ENCODE results near the gene RNPEPL1.
"Not testable (repeated sequence)": the region's sequence is repeated elsewhere in the genome, so short reads cannot be mapped to it uniquely, and the experiment has no call there.

Gene RNPEPL1

DNA sequence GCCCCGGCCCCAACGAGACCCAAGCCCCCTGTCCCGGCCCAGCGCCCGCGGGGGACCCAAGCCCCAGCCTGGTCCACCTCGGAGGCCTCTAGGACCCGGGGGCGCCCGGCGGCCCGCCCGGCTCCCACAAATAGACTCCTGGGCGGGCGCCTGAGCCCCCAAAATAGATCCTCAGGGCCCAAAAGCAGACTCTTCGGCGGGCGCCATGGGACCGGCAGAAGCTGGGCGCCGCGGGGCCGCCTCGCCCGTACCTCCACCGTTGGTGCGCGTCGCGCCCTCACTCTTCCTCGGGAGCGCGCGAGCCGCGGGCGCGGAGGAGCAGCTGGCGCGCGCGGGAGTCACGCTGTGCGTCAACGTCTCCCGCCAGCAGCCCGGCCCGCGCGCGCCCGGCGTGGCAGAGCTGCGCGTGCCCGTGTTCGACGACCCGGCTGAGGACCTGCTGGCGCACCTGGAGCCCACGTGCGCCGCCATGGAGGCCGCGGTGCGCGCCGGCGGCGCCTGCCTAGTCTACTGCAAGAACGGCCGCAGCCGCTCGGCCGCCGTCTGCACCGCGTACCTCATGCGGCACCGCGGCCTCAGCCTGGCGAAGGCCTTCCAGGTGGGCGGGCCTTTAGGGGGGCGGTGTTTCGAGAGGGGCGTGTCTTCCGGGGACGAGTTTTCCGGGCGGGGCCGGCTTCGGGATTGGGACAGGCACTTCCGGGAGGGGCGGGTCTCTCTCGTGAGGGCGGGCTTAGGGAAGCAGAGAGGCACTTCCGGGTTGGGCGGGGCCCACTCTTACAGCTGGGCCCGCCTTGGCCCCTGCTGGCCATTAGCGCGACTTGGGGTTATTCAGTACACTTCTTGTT lies 7.6 kb upstream of the RNPEPL1 start:
- Histone ChIP-seq H3K27me3 (ENCODE audit: control insufficient read depth, insufficient read depth, low read length) (peaks cover 26% of the 10 kb centered on the region), H3K9ac (ENCODE audit: low read depth, low read length) (peak overlapping the region; percentile 54), H3K4me1 (ENCODE audit: control insufficient read depth, insufficient read depth, low read length) (no peaks in the 10 kb centered on the region), H3K4me3 (ENCODE audit: low read depth, low read length) (peak overlapping the region; percentile 67), H3K36me3 (ENCODE audit: control insufficient read depth, insufficient read depth, low read length) (no peaks in the 10 kb centered on the region), H3K9me3 (ENCODE audit: control insufficient read depth, insufficient read depth, low read length) (no peaks in the 10 kb centered on the region)

DNA sequence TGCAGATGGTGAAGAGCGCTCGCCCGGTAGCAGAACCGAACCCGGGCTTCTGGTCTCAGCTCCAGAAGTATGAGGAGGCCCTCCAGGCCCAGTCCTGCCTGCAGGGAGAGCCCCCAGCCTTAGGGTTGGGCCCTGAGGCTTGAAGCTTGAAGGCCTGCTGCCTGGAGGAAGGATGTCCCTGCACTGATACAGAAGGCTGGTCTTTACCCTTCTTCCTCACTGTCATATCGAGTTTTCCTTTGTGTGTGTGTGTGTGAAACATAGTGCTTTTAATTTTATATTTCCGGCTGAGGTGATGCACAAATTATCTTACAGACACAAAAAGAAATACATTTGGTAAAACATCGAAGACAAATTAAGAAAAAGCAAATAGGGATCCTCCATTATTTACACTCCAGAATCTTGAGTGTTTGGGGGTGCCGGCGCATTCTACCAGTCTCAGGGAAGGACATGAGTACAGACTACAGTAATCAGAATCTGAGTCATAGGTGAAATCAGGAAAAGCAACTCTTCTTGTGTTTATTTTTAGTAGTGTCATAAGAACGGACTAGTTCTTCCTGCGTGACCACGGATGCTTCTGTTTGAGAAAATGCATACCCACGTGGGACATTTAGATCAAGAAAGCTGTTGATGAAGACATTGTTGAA lies 6.8 kb upstream of the RNPEPL1 start:
- no peaks in the 10 kb centered on the region for H3K9me3 ChIP-seq (ENCODE audit: control insufficient read depth, insufficient read depth, low read length)
- peaks cover 4% of the 10 kb centered on the region for H3K4me1 ChIP-seq (ENCODE audit: control insufficient read depth, insufficient read depth, low read length)
- H3K9ac ChIP-seq (ENCODE audit: low read depth, low read length): peak overlapping the region; percentile 54
- H3K36me3 ChIP-seq (ENCODE audit: control insufficient read depth, insufficient read depth, low read length): no peaks in the 10 kb centered on the region
- peaks cover 22% of the 10 kb centered on the region for H3K27me3 ChIP-seq (ENCODE audit: control insufficient read depth, insufficient read depth, low read length)
- H3K4me3 ChIP-seq (ENCODE audit: low read depth, low read length): peak overlapping the region; percentile 67

DNA sequence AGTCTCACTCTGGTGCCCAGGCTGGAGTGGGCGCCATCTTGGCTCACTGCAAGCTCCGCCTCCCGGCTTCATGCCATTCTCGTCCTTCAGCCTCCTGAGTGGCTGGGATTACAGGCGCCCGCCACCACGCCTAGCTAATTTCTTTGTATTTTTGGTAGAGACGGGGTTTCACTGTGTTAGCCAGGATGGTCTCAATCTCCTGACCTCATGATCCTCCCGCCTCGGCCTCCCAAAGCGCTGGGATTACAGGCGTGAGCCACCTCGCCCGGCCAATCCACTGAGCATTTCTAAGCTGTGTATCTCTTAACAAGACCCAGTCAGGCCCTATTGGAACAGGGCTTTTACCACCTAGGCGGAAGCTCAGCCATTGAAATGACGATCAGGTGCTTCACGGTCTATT lies 5.1 kb upstream of the RNPEPL1 start:
- H3K9me3 ChIP-seq (ENCODE audit: control insufficient read depth, insufficient read depth, low read length); H3K36me3 ChIP-seq (ENCODE audit: control insufficient read depth, insufficient read depth, low read length); H3K4me1 ChIP-seq (ENCODE audit: control insufficient read depth, insufficient read depth, low read length); H3K4me3 ChIP-seq (ENCODE audit: low read depth, low read length); H3K9ac ChIP-seq (ENCODE audit: low read depth, low read length): not testable (repeated sequence)
- H3K27me3 ChIP-seq (ENCODE audit: control insufficient read depth, insufficient read depth, low read length): peaks cover 32% of the 10 kb centered on the region

DNA sequence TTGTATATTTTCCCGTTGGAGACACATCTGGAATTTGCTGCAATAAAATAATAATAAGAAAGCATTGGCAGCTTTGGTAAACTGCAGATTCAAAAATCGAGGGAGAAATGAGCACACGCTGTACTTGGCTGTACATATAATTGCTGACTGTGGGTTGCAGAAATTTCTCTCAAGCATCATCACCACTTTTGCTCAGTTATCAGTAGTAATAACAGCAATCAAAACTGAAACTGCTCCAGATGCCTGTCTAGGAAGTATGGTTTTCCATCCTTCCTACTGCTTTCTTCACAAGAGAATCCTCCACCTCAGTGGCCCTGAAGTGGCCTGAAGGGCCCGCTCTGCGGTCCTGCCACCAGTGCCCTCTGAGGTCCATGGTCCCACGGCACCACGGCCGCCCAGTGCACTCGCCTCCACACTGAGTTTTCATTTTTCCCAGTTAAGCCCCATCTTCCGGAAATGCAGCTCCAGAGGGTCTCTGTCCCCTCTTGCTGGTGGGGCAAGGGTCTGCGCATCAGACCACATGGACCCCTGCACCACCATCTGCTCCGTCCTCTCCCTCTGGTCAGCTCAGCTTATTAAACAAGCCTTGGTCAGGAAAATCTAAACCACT lies 4.2 kb upstream of the RNPEPL1 start:
- H3K9ac ChIP-seq (ENCODE audit: low read depth, low read length): no peak overlapping the region
- no peaks in the 10 kb centered on the region for H3K36me3 ChIP-seq (ENCODE audit: control insufficient read depth, insufficient read depth, low read length)
- no peak overlapping the region for H3K4me3 ChIP-seq (ENCODE audit: low read depth, low read length)
- H3K9me3 ChIP-seq (ENCODE audit: control insufficient read depth, insufficient read depth, low read length): no peaks in the 10 kb centered on the region
- H3K4me1 ChIP-seq (ENCODE audit: control insufficient read depth, insufficient read depth, low read length): peaks cover 9% of the 10 kb centered on the region
- peaks cover 24% of the 10 kb centered on the region for H3K27me3 ChIP-seq (ENCODE audit: control insufficient read depth, insufficient read depth, low read length)

DNA sequence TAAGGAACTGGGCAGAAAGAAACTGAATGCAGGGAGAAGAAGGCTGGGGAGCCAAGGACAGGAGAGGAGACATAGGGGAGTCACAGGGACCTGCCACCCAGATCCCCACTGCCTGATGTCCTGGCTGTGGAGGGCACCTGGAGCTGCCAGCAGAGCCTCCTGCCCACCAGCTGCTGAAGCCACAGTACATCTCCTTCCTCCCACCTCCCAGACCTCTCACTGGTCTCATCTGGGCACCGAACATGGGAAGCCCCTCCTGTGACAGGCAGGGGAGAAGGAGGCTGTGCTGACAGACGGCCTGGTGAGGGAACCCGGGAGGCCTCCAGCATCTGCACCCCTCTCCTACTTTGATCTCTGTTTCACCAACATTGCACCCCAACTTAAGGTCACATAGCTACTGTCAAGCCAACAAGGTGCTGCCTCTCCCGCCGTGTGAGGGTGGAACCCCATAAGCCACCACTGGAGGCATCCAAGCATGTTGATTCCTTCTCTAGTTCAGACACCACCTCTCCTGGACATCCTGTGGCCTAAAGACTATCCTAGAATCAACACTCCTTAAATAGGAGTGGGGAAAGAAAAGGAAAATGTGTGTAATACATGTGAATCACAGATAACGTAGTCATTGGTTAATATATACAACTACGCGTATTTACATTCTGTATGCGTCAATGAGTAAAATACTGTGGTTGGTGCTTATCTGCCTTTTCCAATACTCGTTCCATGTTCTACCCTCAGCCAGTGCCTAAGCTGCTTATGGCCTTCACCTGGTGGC lies 3.5 kb upstream of the RNPEPL1 start:
- H3K36me3 ChIP-seq (ENCODE audit: control insufficient read depth, insufficient read depth, low read length): no peaks in the 10 kb centered on the region
- H3K4me3 ChIP-seq (ENCODE audit: low read depth, low read length): no peak overlapping the region
- no peaks in the 10 kb centered on the region for H3K9me3 ChIP-seq (ENCODE audit: control insufficient read depth, insufficient read depth, low read length)
- H3K9ac ChIP-seq (ENCODE audit: low read depth, low read length): no peak overlapping the region
- peaks cover 9% of the 10 kb centered on the region for H3K4me1 ChIP-seq (ENCODE audit: control insufficient read depth, insufficient read depth, low read length)
- H3K27me3 ChIP-seq (ENCODE audit: control insufficient read depth, insufficient read depth, low read length): peaks cover 24% of the 10 kb centered on the region

DNA sequence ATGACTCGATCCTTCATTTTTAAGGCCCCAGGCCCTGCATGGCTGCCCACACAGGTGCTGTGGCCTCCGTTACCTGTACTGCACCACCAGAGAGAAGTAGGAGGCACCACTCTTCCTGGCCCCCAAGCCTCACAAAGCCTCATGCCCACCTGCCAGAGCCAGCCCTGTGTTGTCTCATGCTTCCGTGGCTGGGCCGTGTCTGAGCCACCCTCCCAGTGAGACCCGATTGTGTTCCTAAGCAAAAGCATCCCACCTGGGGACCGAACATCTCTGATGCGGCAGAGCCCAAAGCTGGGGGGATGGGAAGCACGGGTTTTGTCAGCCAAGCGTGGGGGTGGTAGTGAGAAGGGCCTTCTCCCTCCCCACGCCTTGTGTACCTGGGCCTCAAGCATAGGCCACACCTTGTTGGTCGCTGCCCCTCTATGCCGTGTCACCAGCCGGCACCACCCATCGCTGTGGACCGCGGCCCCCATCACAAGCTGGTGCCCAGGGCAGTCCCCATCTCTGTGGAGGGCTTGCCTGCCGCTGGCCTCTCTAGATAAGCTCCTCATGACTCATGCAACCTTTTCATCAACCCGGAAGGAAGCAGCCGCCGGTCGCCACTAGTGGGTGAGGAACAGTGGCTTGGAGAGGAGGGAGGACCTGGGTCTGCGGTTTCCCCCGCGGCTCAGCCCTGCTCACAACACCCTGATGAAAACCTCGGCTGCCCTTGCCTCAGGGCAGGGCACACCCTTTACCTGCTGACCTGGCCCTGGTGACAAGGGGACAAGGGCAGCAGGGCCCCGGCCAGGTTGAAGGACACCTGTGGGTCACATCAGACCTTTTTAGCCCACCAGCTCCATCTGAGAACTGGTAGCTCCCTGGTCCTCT lies 2.7 kb upstream of the RNPEPL1 start:
- Histone ChIP-seq H3K36me3 (ENCODE audit: control insufficient read depth, insufficient read depth, low read length) (no peaks in the 10 kb centered on the region), H3K4me1 (ENCODE audit: control insufficient read depth, insufficient read depth, low read length) (peaks cover 9% of the 10 kb centered on the region), H3K9ac (ENCODE audit: low read depth, low read length) (no peak overlapping the region), H3K9me3 (ENCODE audit: control insufficient read depth, insufficient read depth, low read length) (no peaks in the 10 kb centered on the region), H3K27me3 (ENCODE audit: control insufficient read depth, insufficient read depth, low read length) (peaks cover 28% of the 10 kb centered on the region), H3K4me3 (ENCODE audit: low read depth, low read length) (peak overlapping the region; percentile 26)

DNA sequence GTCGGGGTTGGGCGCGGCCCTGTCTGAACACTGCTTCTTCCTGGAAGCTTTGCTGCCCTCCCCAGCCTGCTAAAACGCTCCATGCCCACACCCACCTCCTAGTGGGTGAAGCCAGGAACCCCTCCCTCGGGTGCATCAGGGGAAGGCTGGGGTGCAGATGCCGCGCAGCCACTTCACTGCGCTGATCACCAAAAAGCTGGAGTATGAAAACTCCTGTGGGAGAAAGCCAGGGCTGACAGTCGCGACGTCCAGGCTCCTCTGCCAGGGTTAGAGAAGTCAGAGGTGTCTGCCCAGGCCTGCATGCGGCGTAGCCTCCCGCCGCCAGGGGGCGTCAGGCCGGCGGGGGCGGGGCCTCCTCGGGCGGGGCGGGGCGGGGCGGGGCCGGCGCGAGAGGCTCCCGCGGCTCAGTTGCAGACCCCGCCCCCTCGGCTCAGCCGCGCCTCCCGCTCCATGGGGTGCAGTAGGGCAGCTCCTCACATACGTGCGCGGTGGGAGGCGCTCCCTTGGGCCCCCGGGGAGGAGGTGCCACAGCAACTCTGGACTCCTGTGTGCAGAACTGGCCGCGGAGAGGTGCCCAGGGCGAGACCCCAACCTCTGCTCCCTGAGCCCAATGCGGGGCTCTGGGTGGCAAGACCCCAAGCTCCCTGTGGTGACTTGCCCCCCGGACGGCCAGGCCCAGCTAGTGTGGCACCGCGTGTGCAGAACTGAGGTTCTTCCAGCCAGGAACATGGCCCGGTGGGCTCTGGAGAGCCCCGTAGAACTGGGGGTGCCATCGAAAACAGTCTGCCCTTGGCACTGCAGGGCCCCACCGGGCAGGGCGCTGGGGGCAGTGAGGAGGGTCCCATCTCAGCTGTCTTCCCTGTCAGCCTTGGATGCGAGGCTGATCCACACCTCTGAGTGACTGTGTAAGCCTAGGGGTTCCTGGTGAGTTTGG lies 1.8 kb upstream of the RNPEPL1 start:
- no peaks in the 10 kb centered on the region for H3K36me3 ChIP-seq (ENCODE audit: control insufficient read depth, insufficient read depth, low read length)
- peaks cover 9% of the 10 kb centered on the region for H3K4me1 ChIP-seq (ENCODE audit: control insufficient read depth, insufficient read depth, low read length)
- H3K27me3 ChIP-seq (ENCODE audit: control insufficient read depth, insufficient read depth, low read length): peaks cover 28% of the 10 kb centered on the region
- H3K9ac ChIP-seq (ENCODE audit: low read depth, low read length): no peak overlapping the region
- peak overlapping the region; percentile 37 for H3K4me3 ChIP-seq (ENCODE audit: low read depth, low read length)
- H3K9me3 ChIP-seq (ENCODE audit: control insufficient read depth, insufficient read depth, low read length): no peaks in the 10 kb centered on the region

DNA sequence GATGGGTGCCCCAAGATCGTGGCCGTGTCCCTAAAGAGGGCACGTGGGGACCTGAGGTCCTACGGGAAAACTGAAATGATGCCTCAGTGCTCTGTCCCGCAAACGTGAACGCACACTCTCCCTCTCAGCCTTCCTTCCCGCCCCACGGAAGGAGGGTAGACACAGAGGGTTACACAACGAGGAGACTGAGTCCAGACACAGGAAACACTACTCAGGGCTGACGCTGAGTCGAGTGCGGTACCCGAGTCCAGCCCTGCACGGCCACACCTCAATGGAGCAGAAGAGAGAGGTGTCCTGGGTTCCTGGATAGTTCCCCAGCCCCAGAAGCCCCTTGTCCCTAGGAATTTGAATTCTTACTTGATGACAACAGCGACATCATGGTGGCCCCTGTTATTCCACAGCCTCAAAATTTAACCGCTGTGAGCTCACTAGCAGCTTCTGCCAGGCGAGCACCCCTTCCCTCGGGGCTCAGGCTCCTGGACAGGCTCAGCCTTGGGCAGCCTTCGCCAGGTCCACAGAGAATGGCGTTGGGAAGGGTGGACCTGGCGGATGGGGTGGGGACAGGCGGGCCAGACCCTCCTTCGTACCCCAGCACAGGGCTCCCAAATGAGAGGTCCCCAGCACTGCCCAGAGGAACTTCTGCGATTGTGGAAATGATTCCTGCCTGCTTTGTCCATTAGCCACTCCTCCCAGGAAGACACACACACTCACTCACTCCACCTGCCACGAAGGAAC lies 980 bp upstream of the RNPEPL1 start:
- Histone ChIP-seq H3K4me3 (ENCODE audit: low read depth, low read length) (peak overlapping the region; percentile 52), H3K36me3 (ENCODE audit: control insufficient read depth, insufficient read depth, low read length) (no peaks in the 10 kb centered on the region), H3K4me1 (ENCODE audit: control insufficient read depth, insufficient read depth, low read length) (peaks cover 9% of the 10 kb centered on the region), H3K9me3 (ENCODE audit: control insufficient read depth, insufficient read depth, low read length) (no peaks in the 10 kb centered on the region), H3K27me3 (ENCODE audit: control insufficient read depth, insufficient read depth, low read length) (peaks cover 28% of the 10 kb centered on the region), H3K9ac (ENCODE audit: low read depth, low read length) (no peak overlapping the region)

DNA sequence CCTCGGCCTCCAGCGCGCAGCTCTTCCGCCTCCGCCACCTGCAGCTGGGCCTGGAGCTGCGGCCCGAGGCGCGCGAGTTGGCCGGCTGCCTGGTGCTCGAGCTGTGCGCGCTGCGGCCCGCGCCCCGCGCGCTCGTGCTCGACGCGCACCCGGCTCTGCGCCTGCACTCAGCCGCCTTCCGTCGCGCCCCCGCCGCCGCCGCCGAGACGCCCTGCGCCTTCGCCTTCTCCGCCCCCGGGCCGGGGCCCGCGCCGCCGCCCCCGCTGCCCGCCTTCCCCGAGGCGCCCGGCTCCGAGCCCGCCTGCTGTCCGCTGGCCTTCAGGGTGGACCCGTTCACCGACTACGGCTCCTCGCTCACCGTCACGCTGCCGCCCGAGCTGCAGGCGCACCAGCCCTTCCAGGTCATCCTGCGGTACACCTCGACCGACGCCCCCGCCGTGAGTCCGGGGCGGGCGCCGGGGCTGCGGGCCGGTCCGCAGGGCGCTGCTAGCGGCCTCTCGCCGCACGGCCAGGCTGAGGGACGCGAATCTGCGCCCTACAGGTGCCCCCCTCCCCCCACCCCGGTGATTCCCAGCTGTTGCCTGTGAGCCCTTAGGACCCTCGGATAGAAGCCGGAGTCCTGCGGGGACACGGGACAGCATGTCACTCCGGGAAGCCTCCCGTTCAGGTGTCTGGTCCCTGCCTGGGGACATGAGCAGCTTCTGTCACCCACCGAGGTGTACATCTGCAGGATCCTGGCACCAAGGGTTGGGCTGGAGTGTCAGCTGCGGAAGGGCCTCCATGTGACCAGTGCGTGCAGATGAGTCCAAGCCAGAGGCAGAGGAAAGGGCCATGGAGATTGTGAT lies 616 bp downstream of the RNPEPL1 start:
- H3K27me3 ChIP-seq (ENCODE audit: control insufficient read depth, insufficient read depth, low read length): peaks cover 28% of the 10 kb centered on the region
- H3K4me3 ChIP-seq (ENCODE audit: low read depth, low read length): peak overlapping the region; percentile 46
- no peaks in the 10 kb centered on the region for H3K9me3 ChIP-seq (ENCODE audit: control insufficient read depth, insufficient read depth, low read length)
- peak overlapping the region; percentile 47 for H3K9ac ChIP-seq (ENCODE audit: low read depth, low read length)
- peaks cover 9% of the 10 kb centered on the region for H3K4me1 ChIP-seq (ENCODE audit: control insufficient read depth, insufficient read depth, low read length)
- H3K36me3 ChIP-seq (ENCODE audit: control insufficient read depth, insufficient read depth, low read length): no peaks in the 10 kb centered on the region
